IMR-90 (cell line): ENCODE results near the gene KIAA0040. TPM values are rescaled to one million over a fixed set of nuclear protein-coding genes. Genes with fewer than 3 reads are reported as not detected.

Experiments
- ATAC-seq: fragments of 200-7000 bp; cut with Tn5 transposase; 2 replicates; pipeline ENCODE4 v1.9.1; 2020; ENCODE audit warnings: low read depth, mild to moderate bottlenecking, moderate library complexity
- BruUV-seq: library from RNA; stranded (reverse); fragments of 400-500 nt; replicated peaks from 2 replicates; lab custom pipeline; 2021; lab: Mats Ljungman, UMichigan
- CTCF ChIA-PET: fragments of 300-600 bp; formaldehyde crosslinking; extraction: SDS; loops from one replicate; lab custom pipeline; 2021; ENCODE audit warnings: antibody characterized with exemption; lab: Yijun Ruan, JAX
- POLR2A ChIA-PET: fragments of 300-600 bp; sonication (Branson Sonifier 250); formaldehyde crosslinking; loops from one replicate; lab custom pipeline; 2022; ENCODE audit warnings: antibody characterized with exemption; ENCODE audit not compliant: unreplicated experiment; lab: Charles Lee
- DNase-seq: peaks from one replicate; pipeline ENCODE4 v3.0.0; 2013
- H2AFZ ChIP-seq: replicated peaks from 2 replicates; pipeline ENCODE3; 2013; ENCODE audit warnings: low read length, mild to moderate bottlenecking; ENCODE audit not compliant: poor library complexity
- H2AK5ac ChIP-seq: 2 replicates; pipeline ENCODE4 v1.6.1; 2013; ENCODE audit warnings: low read depth, low read length, inconsistent platforms
- H2AK9ac ChIP-seq: replicated peaks from 2 replicates; pipeline ENCODE3; 2013; ENCODE audit warnings: mild to moderate bottlenecking, low read depth, low read length, moderate library complexity; ENCODE audit not compliant: poor library complexity
- H2BK120ac ChIP-seq: 2 replicates; pipeline ENCODE4 v1.6.1; 2013; ENCODE audit warnings: low read depth, low read length, inconsistent platforms
- H2BK15ac ChIP-seq: 3 replicates; pipeline ENCODE4 v1.6.1; 2013; ENCODE audit warnings: low read depth, low read length, inconsistent platforms
- H2BK20ac ChIP-seq: 2 replicates; pipeline ENCODE4 v1.6.1; 2013; ENCODE audit warnings: low read depth, mild to moderate bottlenecking, inconsistent platforms, low read length, moderate library complexity
- H2BK5ac ChIP-seq: 2 replicates; pipeline ENCODE4 v1.6.1; 2013; ENCODE audit warnings: mild to moderate bottlenecking, low read depth, low read length, inconsistent platforms; ENCODE audit not compliant: poor library complexity, severe bottlenecking
- H3K14ac ChIP-seq: replicated peaks from 2 replicates; pipeline ENCODE4 v1.6.1; 2013; ENCODE audit warnings: low read depth, low read length, inconsistent platforms
- H3K18ac ChIP-seq: 2 replicates; pipeline ENCODE4 v1.6.1; 2013; ENCODE audit warnings: low read depth, low read length, control low read depth
- H3K23ac ChIP-seq: 2 replicates; pipeline ENCODE4 v1.6.1; 2013; ENCODE audit warnings: low read depth, low read length, inconsistent platforms
- H3K27ac ChIP-seq: 2 replicates; pipeline ENCODE4 v1.5.1; 2013; ENCODE audit warnings: mild to moderate bottlenecking, control low read depth, low read length; ENCODE audit not compliant: insufficient read depth
- H3K27me3 ChIP-seq: 2 replicates; pipeline ENCODE4 v1.6.1; 2013; ENCODE audit warnings: low read length; ENCODE audit not compliant: control insufficient read depth, insufficient read depth
- H3K36me3 ChIP-seq: 2 replicates; pipeline ENCODE4 v1.6.1; 2013; ENCODE audit warnings: low read length, mixed read lengths; ENCODE audit not compliant: control insufficient read depth, insufficient read depth
- H3K4ac ChIP-seq: 2 replicates; pipeline ENCODE4 v1.6.1; 2013; ENCODE audit warnings: low read depth, low read length, inconsistent platforms
- H3K4me1 ChIP-seq: 2 replicates; pipeline ENCODE4 v1.6.1; 2013; ENCODE audit warnings: low read length, mixed read lengths; ENCODE audit not compliant: control insufficient read depth, insufficient read depth
- H3K4me2 ChIP-seq: 2 replicates; pipeline ENCODE4 v1.6.1; 2013; ENCODE audit warnings: low read depth, mild to moderate bottlenecking, control low read depth, low read length, moderate library complexity
- H3K4me3 ChIP-seq: 2 replicates; pipeline ENCODE4 v1.5.1; 2013; ENCODE audit warnings: low read depth, mild to moderate bottlenecking, control low read depth, low read length, moderate library complexity; ENCODE audit not compliant: insufficient read depth
- H3K56ac ChIP-seq: 2 replicates; pipeline ENCODE4 v1.6.1; 2013; ENCODE audit warnings: low read length, inconsistent platforms; ENCODE audit not compliant: insufficient read depth; ENCODE audit errors: extremely low read depth
- H3K79me1 ChIP-seq, 2 experiments: 2 replicates each; pipeline ENCODE4 v1.6.1; 2013; ENCODE audit warnings: low read length in 2 of 2, inconsistent platforms in 1 of 2, low read depth in 1 of 2
- H3K9ac ChIP-seq: 2 replicates; pipeline ENCODE4 v1.6.1; 2013; ENCODE audit warnings: low read depth, low read length, control low read depth
- H3K9me1 ChIP-seq: 2 replicates; pipeline ENCODE4 v1.6.1; 2013; ENCODE audit warnings: low read length, inconsistent platforms; ENCODE audit not compliant: insufficient read depth
- H3K9me3 ChIP-seq: 2 replicates; pipeline ENCODE4 v1.6.1; 2013; ENCODE audit warnings: low read length; ENCODE audit not compliant: control insufficient read depth, insufficient read depth
- H4K20me1 ChIP-seq: 2 replicates; pipeline ENCODE4 v1.6.1; 2013; ENCODE audit warnings: low read length, inconsistent platforms; ENCODE audit not compliant: insufficient read depth
- H4K5ac ChIP-seq: 2 replicates; pipeline ENCODE4 v1.6.1; 2013; ENCODE audit warnings: mild to moderate bottlenecking, low read depth, low read length, control low read depth
- H4K8ac ChIP-seq, 2 experiments: 2 replicates each; pipeline ENCODE4 v1.6.1; 2013; ENCODE audit warnings: low read depth in 2 of 2, low read length in 2 of 2, control low read depth in 1 of 2, inconsistent platforms in 1 of 2
- H4K91ac ChIP-seq: 2 replicates; pipeline ENCODE4 v1.6.1; 2013; ENCODE audit warnings: low read depth, low read length, inconsistent platforms; ENCODE audit not compliant: insufficient read depth
- POLR2A ChIP-seq: IDR thresholded peaks from 2 replicates; pipeline ENCODE4 v1.6.1; 2012; ENCODE audit warnings: mild to moderate bottlenecking, low read depth, low read length
- WGBS, 2 experiments: methylation state at CpG; one replicate each; pipeline versions ENCODE4 v1.1.5 to v1.1.7; 2013; ENCODE audit warnings: missing lambda C conversion rate in 2 of 2; ENCODE audit not compliant: insufficient read length in 1 of 2; ENCODE audit errors: extremely low coverage in 2 of 2; 5-methylcytosine and 5-hydroxymethylcytosine counted together
- dilution Hi-C: fragments of 300-500 bp; cut with HindIII; formaldehyde crosslinking; loops from one replicate; pipeline ENCODE4 v1.14.3; 2018; ENCODE audit warnings: low sequenced_read_pairs; ENCODE audit not compliant: unreplicated experiment
- in situ Hi-C: fragments of 300-500 bp; cut with MboI; formaldehyde crosslinking; loops from 3 replicates; pipeline ENCODE4 v1.14.3; 2019; ENCODE audit warnings: low sequenced_read_pairs, inconsistent platforms, mixed read lengths
- intact Hi-C: fragments of 100-400 bp; cut with micrococcal nuclease; formaldehyde crosslinking; loops from 2 replicates; pipeline ENCODE4 v1.10.0; 2022
- polyA plus RNA-seq, 3 experiments: library from polyadenylated mRNA; depleted of rRNA; stranded (reverse); fragments of >200 nt; gene quantifications; 2 replicates each; pipeline ENCODE4 v1.2.3, GENCODE V29; 2012; ENCODE audit warnings: low replicate concordance in 1 of 3
- total RNA-seq: library from RNA; depleted of rRNA; stranded (reverse); fragments of >200 nt; gene quantifications from 2 replicates; pipeline ENCODE4 v1.2.3, GENCODE V29; 2012
- TF ChIP-seq, protein P1 (sequence below): fragments of 150-350 bp; IDR thresholded peaks from 2 replicates; pipeline ENCODE4 v1.6.1; 2016; ENCODE audit warnings: low read depth, mild to moderate bottlenecking, low read length, moderate library complexity, borderline replicate concordance

KIAA0040 gene
- total and polyA plus RNA-seq, 2 of the 4 experiments (the other 2 are of a cell fraction), result 0.05 to 0.18 TPM

DNA sequence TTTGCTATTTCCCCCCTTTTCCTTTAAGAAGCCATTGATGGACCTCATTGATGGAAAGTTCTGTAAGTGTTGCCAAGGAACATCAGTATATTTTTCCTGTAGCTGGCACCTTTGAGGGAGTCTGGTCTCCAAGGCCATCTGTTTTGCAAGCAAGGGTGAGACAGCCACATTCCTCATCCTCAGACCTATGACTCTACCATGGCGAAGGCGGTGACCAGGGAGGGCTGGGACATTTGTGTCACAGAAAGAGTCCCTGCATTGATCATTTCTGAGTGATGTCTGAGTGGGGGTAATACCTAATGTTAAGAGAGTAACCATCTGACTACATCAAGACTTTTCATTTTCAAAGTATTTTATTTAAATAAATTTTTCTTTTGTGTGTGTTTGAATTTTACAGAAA is 35.4 kb downstream of the KIAA0040 start:
- ChIA-PET CTCF (interaction anchor here (3.0 kb wide), 1 partner anchor 11 kb away, joined by 18 read pairs; no protein-coding TSS in a partner anchor), POLR2A (interaction anchor here (0.6 kb wide), 1 partner anchor 27 kb away, joined by 5 read pairs; no protein-coding TSS in a partner anchor)
- in situ Hi-C loops (loop anchor here (5.0 to 25.0 kb wide), 2 partner anchors 165 to 1705 kb away; no protein-coding TSS in a partner anchor), intact Hi-C loops (loop anchor here (10.0 kb wide), 1 partner anchor 728 kb away; no protein-coding TSS in a partner anchor), dilution Hi-C loops (no loop called here)
- Histone ChIP-seq H3K4me3 (no peak overlapping the region), H2AK9ac (no peak overlapping the region), H3K9me3 (no peaks in the 10 kb centered on the region), H3K79me1 (no peaks in the 10 kb centered on the region), H3K18ac (no peak overlapping the region), H3K14ac (no peak overlapping the region), H4K91ac (no peak overlapping the region), H4K20me1 (no peaks in the 10 kb centered on the region), H2BK15ac (no peak overlapping the region), H2AK5ac (no peak overlapping the region), H3K4ac (no peak overlapping the region), H2BK120ac (no peak overlapping the region), H3K36me3 (no peaks in the 10 kb centered on the region), H3K4me1 (no peaks in the 10 kb centered on the region), H2BK5ac (no peak overlapping the region), H2BK20ac (no peak overlapping the region), H3K27me3 (no peaks in the 10 kb centered on the region; the same call in 1 of the 2 replicates), H2AFZ (no peak overlapping the region), H4K5ac (no peak overlapping the region), H3K56ac (no peak overlapping the region), H3K27ac (no peak overlapping the region), H3K9me1 (no peaks in the 10 kb centered on the region), H4K8ac (no peak overlapping the region), H3K9ac (no peak overlapping the region), H3K4me2 (no peak overlapping the region), H3K23ac (no peak overlapping the region)
- TF ChIP-seq POLR2A, result no peak
- TF ChIP-seq, protein P1, sequence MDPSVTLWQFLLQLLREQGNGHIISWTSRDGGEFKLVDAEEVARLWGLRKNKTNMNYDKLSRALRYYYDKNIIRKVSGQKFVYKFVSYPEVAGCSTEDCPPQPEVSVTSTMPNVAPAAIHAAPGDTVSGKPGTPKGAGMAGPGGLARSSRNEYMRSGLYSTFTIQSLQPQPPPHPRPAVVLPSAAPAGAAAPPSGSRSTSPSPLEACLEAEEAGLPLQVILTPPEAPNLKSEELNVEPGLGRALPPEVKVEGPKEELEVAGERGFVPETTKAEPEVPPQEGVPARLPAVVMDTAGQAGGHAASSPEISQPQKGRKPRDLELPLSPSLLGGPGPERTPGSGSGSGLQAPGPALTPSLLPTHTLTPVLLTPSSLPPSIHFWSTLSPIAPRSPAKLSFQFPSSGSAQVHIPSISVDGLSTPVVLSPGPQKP, result no peak
- WGBS, 2 experiments, result no CpG with 5 or more reads among the region's 2 CpGs
- DNase-seq, result no peak
- BruUV-seq, result no TSS peak
- ATAC-seq, result no peak
